Spleen (tissue), 11 donors: ENCODE measurements around the gene GPR135. TPM values are rescaled to one million over a fixed set of nuclear protein-coding genes. Genes with fewer than 3 reads are reported as not detected.
"Not testable (repeated sequence)": the region's sequence is repeated elsewhere in the genome, so short reads cannot be mapped to it uniquely, and the experiment has no call there.

Source experiments
- DNase-seq: peaks from one replicate; pipeline ENCODE4 v3.0.0-alpha.2; 2020
- H3K27ac ChIP-seq, 8 donors: fragments of 200-600 bp; sonication (generic) in 7 of 8; 1 replicate in 4 of 8; 2 replicates in 4 of 8; pipeline versions ENCODE4 v1.5.0 to v1.8.0; 2016 to 2021; ENCODE audit warnings: inconsistent platforms in 4 of 8, mild to moderate bottlenecking in 4 of 8, moderate library complexity in 1 of 8
- H3K27me3 ChIP-seq, 7 donors: fragments of 200-600 bp; sonication (generic) in 6 of 7; replicated peaks in 1 of 7; 1 replicate in 4 of 7; 2 replicates in 3 of 7; pipeline versions ENCODE4 v1.5.0 to v1.8.0; 2016 to 2021; ENCODE audit warnings: inconsistent platforms in 3 of 7, mild to moderate bottlenecking in 1 of 7
- H3K36me3 ChIP-seq, 6 donors: fragments of 200-600 bp; sonication (generic) in 5 of 6; 1 replicate in 4 of 6; 2 replicates in 2 of 6; pipeline versions ENCODE4 v1.5.0 to v1.8.0; 2016 to 2021; ENCODE audit warnings: inconsistent platforms in 2 of 6
- H3K4me1 ChIP-seq, 6 donors: fragments of 200-600 bp; sonication (generic) in 5 of 6; 1 replicate in 3 of 6; 2 replicates in 3 of 6; pipeline versions ENCODE4 v1.5.0 to v1.8.0; 2016 to 2021; ENCODE audit warnings: inconsistent platforms in 3 of 6
- H3K4me3 ChIP-seq, 8 donors: fragments of 200-600 bp; sonication (generic) in 7 of 8; 1 replicate in 4 of 8; 2 replicates in 4 of 8; pipeline versions ENCODE4 v1.5.0 to v1.8.0; 2016 to 2021; ENCODE audit warnings: inconsistent platforms in 4 of 8, mild to moderate bottlenecking in 4 of 8, moderate library complexity in 2 of 8
- H3K9me3 ChIP-seq, 8 donors: fragments of 200-600 bp; sonication (generic) in 7 of 8; 1 replicate in 4 of 8; 2 replicates in 4 of 8; pipeline versions ENCODE4 v1.5.0 to v1.8.0; 2016 to 2021; ENCODE audit warnings: inconsistent platforms in 4 of 8
- CTCF ChIP-seq, 11 experiments: fragments of 200-600 bp in 7 of 11; fragments of 450-650 bp in 4 of 11; sonication (generic) in 4 of 11; IDR thresholded peaks in 8 of 11; conservative IDR thresholded peaks in 3 of 11; 1 replicate in 7 of 11; 2 replicates in 4 of 11; pipeline versions ENCODE4 v1.4.0 to v1.8.0; 2016 to 2021; ENCODE audit warnings: antibody characterized with exemption in 11 of 11, inconsistent platforms in 4 of 11, mild to moderate bottlenecking in 1 of 11
- POLR2A ChIP-seq, 3 donors: fragments of 450-650 bp; IDR thresholded peaks; one replicate each; pipeline ENCODE4 v1.5.1; 2017; ENCODE audit warnings: antibody characterized with exemption in 3 of 3, mild to moderate bottlenecking in 1 of 3
- POLR2AphosphoS5 ChIP-seq, 3 donors: sonication (generic); formaldehyde crosslinking; IDR thresholded peaks; one replicate each; pipeline ENCODE4 v1.5.1; 2017; ENCODE audit warnings: antibody characterized with exemption in 3 of 3
- WGBS, 5 donors: extraction: QIAGEN DNeasy Blood & Tissue Kit in 3 of 5; methylation state at CpG; one replicate each; pipeline versions ENCODE4 v1.1.5 to v1.1.7; 2013 to 2018; 5-methylcytosine and 5-hydroxymethylcytosine counted together
- intact Hi-C: fragments of 100-400 bp; cut with DNase I; formaldehyde crosslinking; loops from one replicate; pipeline ENCODE4 v1.15.0; 2023; ENCODE audit warnings: low total_unique reads
- polyA plus RNA-seq, 3 donors: library from polyadenylated mRNA; stranded (reverse); fragments of 200-250 nt; gene quantifications; one replicate each; pipeline ENCODE4 v1.2.1, GENCODE V29; 2013
- total RNA-seq, 7 donors: library from RNA; depleted of rRNA in 3 of 7; stranded (reverse); fragments of >200 nt in 3 of 7; fragmentation: NEBNext Ultra II Directional in 4 of 7; extraction: Animal tissue kit (Norgen Biotek cat#: 25700) in 4 of 7; gene quantifications; one replicate each; pipeline versions ENCODE4 v1.1.0 to v1.2.1, GENCODE V29; 2016 to 2021
- donor health status: healthy with polysubstance abuse.
- donor health status: DM: no; HTN: no; CAD: no; lungs with moderate emphysema.
- donor health status: DM: no; HTN: no; CAD: no.
- donor health status: Bipolar disorder and iron deficiency.
- donor health status: healthy.
- donor health status: DM: no; HTN: no; CAD: no.
- donor health status: DM: yes; HTN: yes; CAD: no.

GPR135 gene
- total and polyA plus RNA-seq, 10 donors, result 0.27 to 8.3 (median 2.7) TPM

GRCh38 chr14:59455411-59455810, 9.8 kb downstream of the GPR135 start:
- 94 to 100% (median 96%) methylated on average over 1 of the region's 1 CpG for WGBS, 5 donors
- H3K4me3 ChIP-seq, result no peak overlapping the region
- TF ChIP-seq CTCF (IDR thresholded peaks at IDR 0.05 in 8 of 11, conservative IDR thresholded peaks at IDR 0.05 in 3 of 11) (no peak), POLR2A (IDR thresholded peaks at IDR 0.05) (no peak), POLR2AphosphoS5 (IDR thresholded peaks at IDR 0.05) (no peak)
- no peak for DNase-seq
- H3K4me1 ChIP-seq, result no peaks in the 10 kb centered on the region
- intact Hi-C loops, result no loop called here
- H3K27me3 ChIP-seq, result no peaks in the 10 kb centered on the region
- H3K27ac ChIP-seq, result no peak overlapping the region
- no peaks in the 10 kb centered on the region for H3K9me3 ChIP-seq
- peaks cover 0 to 29% (median 0%) of the 10 kb centered on the region in 6 donors for H3K36me3 ChIP-seq

- Histone ChIP-seq H3K27me3 (no peaks in the 10 kb centered on the region), H3K9me3 (no peaks in the 10 kb centered on the region), H3K4me3 (no peak overlapping the region), H3K36me3 (peaks cover 0 to 27% (median 0%) of the 10 kb centered on the region in 6 donors), H3K4me1 (no peaks in the 10 kb centered on the region), H3K27ac (no peak overlapping the region)
- TF ChIP-seq POLR2A (IDR thresholded peaks at IDR 0.05) (no peak), POLR2AphosphoS5 (IDR thresholded peaks at IDR 0.05) (no peak), CTCF (IDR thresholded peaks at IDR 0.05 in 8 of 11, conservative IDR thresholded peaks at IDR 0.05 in 3 of 11) (no peak)
- intact Hi-C loops, result no loop called here
- DNase-seq, result no peak
- WGBS, 5 donors, result 43 to 85% (median 65%) methylated on average over 2 of the region's 2 CpGs
Observed at GRCh38 chr14:59454139-59454538, 11.0 kb downstream of the GPR135 start.

- TF ChIP-seq POLR2A (IDR thresholded peaks at IDR 0.05) (no peak), CTCF (IDR thresholded peaks at IDR 0.05 in 8 of 11, conservative IDR thresholded peaks at IDR 0.05 in 3 of 11) (no peak), POLR2AphosphoS5 (IDR thresholded peaks at IDR 0.05) (no peak)
- 93 to 100% (median 98%) methylated on average over 1 of the region's 1 CpG for WGBS, 5 donors
- no peak for DNase-seq
Observed at GRCh38 chr14:59451849-59452248, 13.3 kb downstream of the GPR135 start.

GRCh38 chr14:59450716-59451115, 14.5 kb downstream of the GPR135 start:
- Histone ChIP-seq H3K27ac (no peak overlapping the region), H3K9me3 (no peaks in the 10 kb centered on the region), H3K27me3 (no peaks in the 10 kb centered on the region), H3K4me3 (no peak overlapping the region), H3K36me3 (peaks cover 0 to 9% (median 0%) of the 10 kb centered on the region in 6 donors), H3K4me1 (no peaks in the 10 kb centered on the region)
- no peak for DNase-seq
- TF ChIP-seq POLR2AphosphoS5 (IDR thresholded peaks at IDR 0.05), result no peak
- no peak for TF ChIP-seq CTCF (IDR thresholded peaks at IDR 0.05 in 8 of 11, conservative IDR thresholded peaks at IDR 0.05 in 3 of 11)
- TF ChIP-seq POLR2A (IDR thresholded peaks at IDR 0.05), result no peak
- 88 to 99% (median 97%) methylated on average over 3 of the region's 3 CpGs for WGBS, 5 donors
- intact Hi-C loops, result no loop called here

More at GRCh38 chr14:59451849-59452248, 13.3 kb downstream of the GPR135 start:
- intact Hi-C loops, result no loop called here
- Histone ChIP-seq H3K27me3 (no peaks in the 10 kb centered on the region), H3K27ac (no peak overlapping the region), H3K36me3 (peaks cover 0 to 15% (median 0%) of the 10 kb centered on the region in 6 donors), H3K4me3 (no peak overlapping the region), H3K9me3 (no peaks in the 10 kb centered on the region), H3K4me1 (no peaks in the 10 kb centered on the region)

- H3K9me3 ChIP-seq, H3K4me1 ChIP-seq, H3K27me3 ChIP-seq, H3K36me3 ChIP-seq, H3K4me3 ChIP-seq, intact Hi-C loops, H3K27ac ChIP-seq, DNase-seq: not testable (repeated sequence)
- 88 to 96% (median 91%) methylated on average over 2 of the region's 2 CpGs for WGBS, 5 donors
Observed at GRCh38 chr14:59448673-59449072, 16.5 kb downstream of the GPR135 start.
